Activated gamma-delta T cell treated with Interleukin-2 at 50 U/mL for 16 hours (primary cell): ENCODE measurements around the gene FKBP14.

ENCODE experiments used
- DNase-seq: peaks from one replicate; pipeline ENCODE4 v3.0.0-alpha.2; 2020

Gene FKBP14

GRCh38 chr7:30032310-30033125 is 6.0 kb upstream of the FKBP14 start:
- no peak for DNase-seq

- no peak for DNase-seq
Measured at GRCh38 chr7:30029696-30030095, 3.2 kb upstream of the FKBP14 start.

- peak; percentile 23 for DNase-seq
Measured at GRCh38 chr7:30028749-30029635, 2.5 kb upstream of the FKBP14 start.

GRCh38 chr7:30028216-30028748 is 1.8 kb upstream of the FKBP14 start, which contains the start of gene PLEKHA8:
Gene PLEKHA8 (plus strand): TSS chr7:30028412. CDS start chr7:30028763, 351 bp downstream.
- peak; percentile 85 for DNase-seq

GRCh38 chr7:30027740-30028215 is 1.3 kb upstream of the FKBP14 start:
- no peak for DNase-seq

- DNase-seq, result no peak
Measured at GRCh38 chr7:30027065-30027456, 559 bp upstream of the FKBP14 start.

- no peak for DNase-seq
Measured at GRCh38 chr7:30023524-30023923, 3.0 kb downstream of the FKBP14 start.

GRCh38 chr7:30022991-30023390 is 3.5 kb downstream of the FKBP14 start:
- no peak for DNase-seq

- DNase-seq, result no peak
Measured at GRCh38 chr7:30020535-30020934, 6.0 kb downstream of the FKBP14 start.

- no peak for DNase-seq
Measured at GRCh38 chr7:30019960-30020359, 6.5 kb downstream of the FKBP14 start.

GRCh38 chr7:30019387-30019786 is 7.1 kb downstream of the FKBP14 start:
- DNase-seq, result no peak

GRCh38 chr7:30018451-30018850 is 8.1 kb downstream of the FKBP14 start:
- DNase-seq, result no peak

- no peak for DNase-seq
Measured at GRCh38 chr7:30012757-30013156, 13.7 kb downstream of the FKBP14 start.

- DNase-seq, result no peak
Measured at GRCh38 chr7:30010021-30010420, 16.5 kb downstream of the FKBP14 start.

GRCh38 chr7:30005464-30005863 is 21.0 kb downstream of the FKBP14 start:
- no peak for DNase-seq

- no peak for DNase-seq
Measured at GRCh38 chr7:30003098-30003497, 23.4 kb downstream of the FKBP14 start.

- DNase-seq, result no peak
Measured at GRCh38 chr7:30001998-30002397, 24.5 kb downstream of the FKBP14 start.

- no peak for DNase-seq
Measured at GRCh38 chr7:29998489-29998888, 28.0 kb downstream of the FKBP14 start.

GRCh38 chr7:29996321-29996720 is 30.2 kb downstream of the FKBP14 start:
- DNase-seq, result no peak

- DNase-seq, result no peak
Measured at GRCh38 chr7:29995652-29996051, 30.9 kb downstream of the FKBP14 start.

- no peak for DNase-seq
Measured at GRCh38 chr7:29993140-29993539, 33.4 kb downstream of the FKBP14 start.

- no peak for DNase-seq
Measured at GRCh38 chr7:29991937-29992336, 34.6 kb downstream of the FKBP14 start.

GRCh38 chr7:29990931-29991330 is 35.6 kb downstream of the FKBP14 start:
- no peak for DNase-seq
